ENCODE data around the gene MRPS22. TPM values are rescaled to one million over a fixed set of nuclear protein-coding genes. Genes with fewer than 3 reads are reported as not detected.

The MRPS22 gene
- total and polyA plus RNA-seq, 9 of the 15 experiments (the other 6 are each of a cell fraction or from before 2014, with no cell fraction given), result 148 to 397 (median 229) TPM

GRCh38 chr3:139317660-139318430 is 26.0 kb upstream of the MRPS22 start (continued):
- TF ChIP-seq ATF3 (IDR thresholded peaks at IDR 0.05) (peak; percentile 81; the same call in 1 of the 2 replicates), ATF3 (CRISPR knock-in tag; conservative IDR thresholded peaks at IDR 0.05) (no peak)

GRCh38 chr3:139318431-139318816 is 25.4 kb upstream of the MRPS22 start:
- Histone ChIP-seq H3K36me3 (ENCODE audit: control insufficient read depth, insufficient read depth, low read length) (no peaks in the 10 kb centered on the region), H3K4me2 (ENCODE audit: insufficient read depth, low read length) (no peak overlapping the region), H3K9me3 (replicated peaks; ENCODE audit: control insufficient read depth, insufficient read depth, low read depth, low read length) (no peaks in the 10 kb centered on the region), H3K4me1 (replicated peaks in 1 of 2; ENCODE audit: control insufficient read depth in 2 of 2, insufficient read depth in 2 of 2, low read length in 2 of 2) (peaks cover 34 to 51% of the 10 kb centered on the region in 2 experiments), H2AFZ (ENCODE audit: low read depth, low read length) (no peak overlapping the region; the same call in 1 of the 2 replicates), H3K9me1 (ENCODE audit: control insufficient read depth, insufficient read depth, low read length) (no peaks in the 10 kb centered on the region), H3K27ac (ENCODE audit: extremely low read depth, low read depth, low read length) (no peak overlapping the region), H3K4me3 (no peak overlapping the region), H3K9ac (ENCODE audit: insufficient read depth in 1 of 2, low read depth in 2 of 2, low read length in 2 of 2) (no peak overlapping the region; a peak in 1 of 4 replicates), H3K27me3 (ENCODE audit: control insufficient read depth in 2 of 2, insufficient read depth in 2 of 2, low read length in 2 of 2) (no peaks in the 10 kb centered on the region), H4K20me1 (replicated peaks; ENCODE audit: control insufficient read depth, insufficient read depth, low read length) (no peaks in the 10 kb centered on the region), H3K79me2 (ENCODE audit: control insufficient read depth, insufficient read depth, low read length) (no peaks in the 10 kb centered on the region)
- BruUV-seq (replicated peaks), result no TSS peak
- intact Hi-C loops (cut with micrococcal nuclease) (no loop called here), in situ Hi-C loops (cut with MboI) (no loop called here)
- CTCF ChIA-PET (ENCODE audit: low intra/inter-chr PET ratio), result no interaction called here
- WGBS (ENCODE audit: insufficient coverage, low coverage, missing lambda C conversion rate), result 15% methylated on average over 3 of the region's 3 CpGs
- ATAC-seq (no peak), FAIRE-seq (no peak), DNase-seq (ENCODE audit: extremely low read depth in 1 of 4, low spot score in 3 of 4) (no peak)
- POLR2A ChIA-PET, result interaction anchor here (0.7 to 1.4 kb wide), 4 partner anchors 11 to 500 kb away, joined by 3 to 5 read pairs (median 4); no protein-coding TSS in a partner anchor
- peak; percentile 88 for TF ChIP-seq SMAD1 (IDR thresholded peaks at IDR 0.05; ENCODE audit: low read depth, low read length, partially characterized antibody)
- TF ChIP-seq POLR2G (IDR thresholded peaks at IDR 0.05; ENCODE audit: low read depth, low read length), result no peak
- TF ChIP-seq SIN3B (IDR thresholded peaks at IDR 0.05; ENCODE audit: low read depth), result no peak
- no peak for TF ChIP-seq GATAD2A (IDR thresholded peaks at IDR 0.05)
- TF ChIP-seq TCFL5 (CRISPR knock-in tag; conservative IDR thresholded peaks at IDR 0.05), result no peak
- peak; percentile 94 for TF ChIP-seq NFIX (CRISPR knock-in tag; IDR thresholded peaks at IDR 0.05; ENCODE audit: low read depth)
- TF ChIP-seq PBX2 (CRISPR knock-in tag; IDR thresholded peaks at IDR 0.05; ENCODE audit: low read depth), result no peak
- TF ChIP-seq PBX2 (tag; conservative IDR thresholded peaks at IDR 0.05; ENCODE audit: low read depth), result peak; percentile 73
- TF ChIP-seq SMARCC2 (IDR thresholded peaks at IDR 0.05; ENCODE audit: low read depth), result no peak
- TF ChIP-seq HOXB6 (CRISPR knock-in tag; IDR thresholded peaks at IDR 0.05; ENCODE audit: borderline replicate concordance), result no peak
- TF ChIP-seq MEIS2 (IDR thresholded peaks at IDR 0.05; ENCODE audit: partially characterized antibody), result peak; percentile 67
- no peak for TF ChIP-seq ZBTB34 (CRISPR knock-in tag; IDR thresholded peaks at IDR 0.05)
- no peak for TF ChIP-seq PRPF4 (IDR thresholded peaks at IDR 0.05; ENCODE audit: insufficient read depth, low read depth, low read length, poor library complexity, severe bottlenecking)
- TF ChIP-seq ADNP (tag; IDR thresholded peaks at IDR 0.05), result no peak
